Liver (tissue), 9 donors: Measurements from ENCODE around the gene IQSEC2. TPM values are rescaled to one million over a fixed set of nuclear protein-coding genes. Genes with fewer than 3 reads are reported as not detected.

Experiments
- DNase-seq: peaks from one replicate; pipeline ENCODE4 v3.0.0-alpha.2; 2017; ENCODE audit warnings: low spot score
- H3K27ac ChIP-seq, 2 donors: one replicate each; pipeline ENCODE4 v1.7.0; 2013; ENCODE audit warnings: inconsistent platforms in 2 of 2, low read length in 2 of 2, control low read depth in 1 of 2, low read depth in 1 of 2, mild to moderate bottlenecking in 1 of 2
- H3K27me3 ChIP-seq, 4 donors: one replicate each; pipeline versions ENCODE4 v1.6.1 to v1.7.0; 2013; ENCODE audit warnings: low read length in 3 of 4, inconsistent platforms in 1 of 4, mild to moderate bottlenecking in 1 of 4, moderate library complexity in 1 of 4; ENCODE audit not compliant: control insufficient read depth in 4 of 4, insufficient read depth in 4 of 4
- H3K36me3 ChIP-seq, 4 donors: one replicate each; pipeline versions ENCODE4 v1.6.1 to v1.7.0; 2013; ENCODE audit warnings: low read length in 3 of 4, mild to moderate bottlenecking in 3 of 4, low read depth in 1 of 4, moderate library complexity in 1 of 4; ENCODE audit not compliant: control insufficient read depth in 4 of 4, insufficient read depth in 3 of 4
- H3K4me1 ChIP-seq, 4 donors: one replicate each; pipeline versions ENCODE4 v1.6.1 to v1.7.0; 2013; ENCODE audit warnings: low read length in 3 of 4, mild to moderate bottlenecking in 3 of 4, moderate library complexity in 1 of 4; ENCODE audit not compliant: control insufficient read depth in 4 of 4, insufficient read depth in 4 of 4
- H3K4me3 ChIP-seq, 3 donors: one replicate each; pipeline versions ENCODE4 v1.6.1 to v1.7.0; 2013; ENCODE audit warnings: low read length in 3 of 3, control low read depth in 1 of 3, low read depth in 1 of 3, mild to moderate bottlenecking in 1 of 3
- H3K9ac ChIP-seq, 2 donors: one replicate each; pipeline ENCODE4 v1.7.0; 2013; ENCODE audit warnings: low read length in 2 of 2, mild to moderate bottlenecking in 2 of 2, moderate library complexity in 2 of 2, control low read depth in 1 of 2, low read depth in 1 of 2
- H3K9me3 ChIP-seq, 4 donors: one replicate each; pipeline versions ENCODE4 v1.6.1 to v1.7.0; 2013; ENCODE audit warnings: low read length in 3 of 4; ENCODE audit not compliant: control insufficient read depth in 4 of 4
- ATF3 ChIP-seq: IDR thresholded peaks from 2 replicates; pipeline ENCODE4 v1.6.1; 2016; ENCODE audit warnings: antibody characterized with exemption
- EGR1 ChIP-seq, 2 donors: IDR thresholded peaks; 2 replicates each; pipeline ENCODE4 v1.6.1; 2016 to 2018; ENCODE audit warnings: antibody characterized with exemption in 2 of 2, low read depth in 2 of 2
- FOXA1 ChIP-seq: IDR thresholded peaks from 2 replicates; pipeline ENCODE4 v1.6.1; 2016; ENCODE audit warnings: antibody characterized with exemption
- FOXA2 ChIP-seq: IDR thresholded peaks from 2 replicates; pipeline ENCODE4 v1.6.1; 2016; ENCODE audit warnings: antibody characterized with exemption
- GABPA ChIP-seq, 2 donors: IDR thresholded peaks in 1 of 2; conservative IDR thresholded peaks in 1 of 2; 2 replicates each; pipeline ENCODE4 v1.6.1; 2016; ENCODE audit warnings: antibody characterized with exemption in 2 of 2, mild to moderate bottlenecking in 1 of 2, moderate library complexity in 1 of 2
- HNF4A ChIP-seq, 2 donors: conservative IDR thresholded peaks; 2 replicates each; pipeline ENCODE4 v1.6.1; 2016; ENCODE audit warnings: antibody characterized with exemption in 2 of 2, mild to moderate bottlenecking in 2 of 2
- JUND ChIP-seq, 2 donors: IDR thresholded peaks; 2 replicates each; pipeline ENCODE4 v1.6.1; 2016; ENCODE audit warnings: antibody characterized with exemption in 2 of 2
- MAX ChIP-seq: IDR thresholded peaks from 2 replicates; pipeline ENCODE4 v1.6.1; 2016; ENCODE audit warnings: antibody characterized with exemption
- NR2F2 ChIP-seq: IDR thresholded peaks from 2 replicates; pipeline ENCODE4 v1.6.1; 2016; ENCODE audit warnings: antibody characterized with exemption
- RAD21 ChIP-seq, 2 donors: IDR thresholded peaks; 2 replicates each; pipeline ENCODE4 v1.6.1; 2016; ENCODE audit warnings: antibody characterized with exemption in 2 of 2, mild to moderate bottlenecking in 2 of 2
- REST ChIP-seq: IDR thresholded peaks from 2 replicates; pipeline ENCODE4 v1.6.1; 2016; ENCODE audit warnings: antibody characterized with exemption, mild to moderate bottlenecking
- RXRA ChIP-seq, 2 donors: IDR thresholded peaks; 2 replicates each; pipeline ENCODE4 v1.6.1; 2017 to 2018; ENCODE audit warnings: antibody characterized with exemption in 2 of 2, mild to moderate bottlenecking in 1 of 2
- SP1 ChIP-seq: IDR thresholded peaks from 2 replicates; pipeline ENCODE4 v1.6.1; 2018; ENCODE audit warnings: antibody characterized with exemption, mild to moderate bottlenecking
- TAF1 ChIP-seq: conservative IDR thresholded peaks from 2 replicates; pipeline ENCODE4 v1.6.1; 2016; ENCODE audit warnings: antibody characterized with exemption, mild to moderate bottlenecking
- YY1 ChIP-seq: IDR thresholded peaks from 2 replicates; pipeline ENCODE4 v1.6.1; 2016; ENCODE audit warnings: antibody characterized with exemption, mild to moderate bottlenecking
- WGBS: extraction: QIAGEN DNeasy Blood & Tissue Kit; methylation state at CpG from one replicate; pipeline ENCODE4 v1.1.7; 2013; 5-methylcytosine and 5-hydroxymethylcytosine counted together
- polyA plus RNA-seq, 2 donors: library from polyadenylated mRNA; stranded (reverse) in 1 of 2; unstranded in 1 of 2; fragments of 200-250 nt in 1 of 2; fragments of >200 nt in 1 of 2; fragmentation: Nextera tagmentation in 1 of 2; extraction: Ambion mirVana in 1 of 2; gene quantifications; one replicate each; pipeline versions ENCODE4 v1.2.1 to v1.2.3, GENCODE V29; 2013 to 2015
- total RNA-seq, 2 donors: library from RNA; depleted of rRNA; stranded (reverse); fragments of >200 nt; gene quantifications; one replicate each; pipeline ENCODE4 v1.2.3, GENCODE V29; 2014
- TF ChIP-seq, protein P1 (sequence below): fragments of 150-350 bp; IDR thresholded peaks from 2 replicates; pipeline ENCODE4 v1.5.1; 2017; ENCODE audit warnings: improper control_type of control experiment, low read depth, low read length; ENCODE audit not compliant: missing input control
- TF ChIP-seq, protein P2 (sequence below): IDR thresholded peaks from 2 replicates; pipeline ENCODE4 v1.6.1; 2016; ENCODE audit warnings: antibody characterized with exemption
- donor health status: healthy.
- donor health status: healthy.
- donor health status: healthy.
- donor health status: healthy.
- donor health status: healthy.

Gene IQSEC2
- total and polyA plus RNA-seq, 4 donors = 0.40 to 2.1 (median 1.4) TPM

GRCh38 chrX:53255738-53256191 is 25.6 kb downstream of the IQSEC2 start:
- Histone ChIP-seq H3K36me3 (no peaks in the 10 kb centered on the region), H3K4me1 (no peaks in the 10 kb centered on the region), H3K9me3 (peaks cover 0 to 1% (median 0%) of the 10 kb centered on the region in 4 donors), H3K4me3 (no peak overlapping the region), H3K27me3 (no peaks in the 10 kb centered on the region), H3K27ac (no peak overlapping the region), H3K9ac (no peak overlapping the region)
- TF ChIP-seq, protein P1, sequence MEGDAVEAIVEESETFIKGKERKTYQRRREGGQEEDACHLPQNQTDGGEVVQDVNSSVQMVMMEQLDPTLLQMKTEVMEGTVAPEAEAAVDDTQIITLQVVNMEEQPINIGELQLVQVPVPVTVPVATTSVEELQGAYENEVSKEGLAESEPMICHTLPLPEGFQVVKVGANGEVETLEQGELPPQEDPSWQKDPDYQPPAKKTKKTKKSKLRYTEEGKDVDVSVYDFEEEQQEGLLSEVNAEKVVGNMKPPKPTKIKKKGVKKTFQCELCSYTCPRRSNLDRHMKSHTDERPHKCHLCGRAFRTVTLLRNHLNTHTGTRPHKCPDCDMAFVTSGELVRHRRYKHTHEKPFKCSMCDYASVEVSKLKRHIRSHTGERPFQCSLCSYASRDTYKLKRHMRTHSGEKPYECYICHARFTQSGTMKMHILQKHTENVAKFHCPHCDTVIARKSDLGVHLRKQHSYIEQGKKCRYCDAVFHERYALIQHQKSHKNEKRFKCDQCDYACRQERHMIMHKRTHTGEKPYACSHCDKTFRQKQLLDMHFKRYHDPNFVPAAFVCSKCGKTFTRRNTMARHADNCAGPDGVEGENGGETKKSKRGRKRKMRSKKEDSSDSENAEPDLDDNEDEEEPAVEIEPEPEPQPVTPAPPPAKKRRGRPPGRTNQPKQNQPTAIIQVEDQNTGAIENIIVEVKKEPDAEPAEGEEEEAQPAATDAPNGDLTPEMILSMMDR = no peak
- TF ChIP-seq SP1 = no peak
- TF ChIP-seq REST = no peak
- TF ChIP-seq HNF4A (conservative IDR thresholded peaks at IDR 0.05) = no peak
- TF ChIP-seq GABPA (IDR thresholded peaks at IDR 0.05 in 1 of 2, conservative IDR thresholded peaks at IDR 0.05 in 1 of 2) = no peak
- TF ChIP-seq NR2F2 = no peak
- no peak for TF ChIP-seq FOXA1
- TF ChIP-seq, protein P2, sequence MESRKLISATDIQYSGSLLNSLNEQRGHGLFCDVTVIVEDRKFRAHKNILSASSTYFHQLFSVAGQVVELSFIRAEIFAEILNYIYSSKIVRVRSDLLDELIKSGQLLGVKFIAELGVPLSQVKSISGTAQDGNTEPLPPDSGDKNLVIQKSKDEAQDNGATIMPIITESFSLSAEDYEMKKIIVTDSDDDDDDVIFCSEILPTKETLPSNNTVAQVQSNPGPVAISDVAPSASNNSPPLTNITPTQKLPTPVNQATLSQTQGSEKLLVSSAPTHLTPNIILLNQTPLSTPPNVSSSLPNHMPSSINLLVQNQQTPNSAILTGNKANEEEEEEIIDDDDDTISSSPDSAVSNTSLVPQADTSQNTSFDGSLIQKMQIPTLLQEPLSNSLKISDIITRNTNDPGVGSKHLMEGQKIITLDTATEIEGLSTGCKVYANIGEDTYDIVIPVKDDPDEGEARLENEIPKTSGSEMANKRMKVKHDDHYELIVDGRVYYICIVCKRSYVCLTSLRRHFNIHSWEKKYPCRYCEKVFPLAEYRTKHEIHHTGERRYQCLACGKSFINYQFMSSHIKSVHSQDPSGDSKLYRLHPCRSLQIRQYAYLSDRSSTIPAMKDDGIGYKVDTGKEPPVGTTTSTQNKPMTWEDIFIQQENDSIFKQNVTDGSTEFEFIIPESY = no peak
- TF ChIP-seq TAF1 = no peak
- no peak for TF ChIP-seq YY1
- no peak for TF ChIP-seq ATF3
- TF ChIP-seq MAX = no peak
- no peak for TF ChIP-seq FOXA2
- TF ChIP-seq JUND (IDR thresholded peaks at IDR 0.05) = no peak
- no peak for TF ChIP-seq RXRA (IDR thresholded peaks at IDR 0.05)
- no peak for TF ChIP-seq EGR1 (IDR thresholded peaks at IDR 0.05; ENCODE audit: low read depth in 2 of 2)
- TF ChIP-seq RAD21 (IDR thresholded peaks at IDR 0.05) = no peak
- peak; percentile 34 for DNase-seq
- WGBS = 85% methylated on average over 9 of the region's 9 CpGs
